Body of pancreas (tissue), 4 donors: ENCODE measurements around the gene SMIM44.

ENCODE experiments used
- CTCF ChIP-seq, 7 experiments: fragments of 450-650 bp in 4 of 7; fragments of 200-600 bp in 3 of 7; sonication (generic) in 3 of 7; IDR thresholded peaks; one replicate each; pipeline ENCODE4 v1.5.1; 2016 to 2019; ENCODE audit warnings: antibody characterized with exemption in 7 of 7
- POLR2A ChIP-seq, 3 donors: fragments of 450-650 bp; IDR thresholded peaks; one replicate each; pipeline ENCODE4 v1.6.1; 2016; ENCODE audit warnings: antibody characterized with exemption in 3 of 3, mild to moderate bottlenecking in 2 of 3

- TF ChIP-seq POLR2A (IDR thresholded peaks at IDR 0.05) (no peak), CTCF (IDR thresholded peaks at IDR 0.05) (no peak)
Measured at GRCh38 chr19:3453840-3454239, 29.4 kb downstream of the SMIM44 start.
